ENCODE results near the gene TMEM143.
"Not testable (repeated sequence)": the region's sequence is repeated elsewhere in the genome, so short reads cannot be mapped to it uniquely, and the experiment has no call there.

The TMEM143 gene

GRCh38 chr19:48390188-48391099 is 26.7 kb upstream of the TMEM143 start:
- DNase-seq = peak; percentile 79

GRCh38 chr19:48386981-48387380 is 23.2 kb upstream of the TMEM143 start:
- no peak for DNase-seq

DNA sequence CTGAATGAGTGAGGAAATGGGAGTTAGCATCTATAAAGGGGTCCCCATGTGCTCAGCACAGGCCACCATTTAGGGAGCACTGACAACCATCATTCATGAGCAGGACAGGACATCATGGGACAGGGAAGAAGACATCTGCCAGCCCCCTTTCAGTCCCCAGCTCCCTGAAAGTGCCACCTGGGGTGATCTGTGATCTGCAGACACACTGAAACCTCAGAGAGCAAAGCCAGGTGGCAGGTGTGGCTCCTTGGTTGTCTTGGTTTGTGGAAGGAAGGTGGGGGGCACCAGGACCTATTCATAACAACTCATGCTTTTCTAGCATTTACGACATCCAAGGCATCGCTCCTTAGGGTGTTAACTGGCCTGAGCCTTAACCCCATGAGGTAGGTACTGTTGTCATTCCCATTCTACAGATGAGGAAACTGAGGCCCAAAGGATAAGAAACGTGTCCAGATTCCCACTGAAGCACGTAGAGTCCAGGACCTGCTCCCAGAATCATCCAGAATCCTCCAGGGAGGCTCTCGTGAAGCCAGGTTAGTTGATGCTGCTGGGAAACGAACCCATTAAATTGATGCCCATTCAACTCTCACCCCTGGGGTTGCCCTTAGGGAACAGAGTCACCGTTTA is 21.8 kb upstream of the TMEM143 start:
- no peak for DNase-seq

- no peak for DNase-seq
These were observed 18.5 kb upstream of the TMEM143 start for GRCh38 chr19:48382286-48382685.

DNA sequence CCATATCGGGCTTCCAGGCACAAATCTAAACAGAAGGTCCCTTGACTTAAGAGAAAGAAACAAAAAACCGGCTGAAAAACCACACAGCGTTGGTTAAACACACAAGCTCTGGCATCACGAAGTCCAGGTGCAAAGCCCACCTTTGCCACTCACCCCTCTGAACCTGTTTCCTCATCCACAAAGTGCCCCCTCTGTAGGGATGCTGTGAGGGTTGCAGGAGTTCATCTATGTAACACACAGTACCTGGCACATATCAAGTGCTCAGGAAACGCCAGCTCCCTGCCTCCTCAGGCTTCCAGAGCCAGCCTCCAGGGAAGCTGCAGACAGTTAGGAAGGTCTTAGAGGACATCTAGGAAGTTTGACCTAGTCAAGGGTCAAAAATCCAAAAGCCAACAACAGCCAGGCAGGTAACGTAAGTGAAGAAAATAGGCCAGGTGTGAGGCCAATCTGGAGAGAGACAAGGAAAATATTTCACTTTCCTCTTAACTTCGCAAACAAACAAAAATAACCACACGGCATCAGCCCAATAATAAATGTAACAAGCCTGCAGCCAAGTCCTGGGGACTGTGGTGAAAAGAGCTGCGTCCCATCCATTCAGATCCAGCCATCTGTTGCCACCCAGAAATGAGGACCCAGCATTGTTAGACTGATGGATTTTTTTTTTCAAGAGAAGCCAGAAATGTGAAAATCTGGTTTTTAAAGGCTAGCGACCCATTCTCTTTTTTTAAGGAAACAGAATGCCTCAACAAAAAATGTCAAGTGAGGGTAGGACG is 17.6 kb upstream of the TMEM143 start:
- DNase-seq = no peak

DNA sequence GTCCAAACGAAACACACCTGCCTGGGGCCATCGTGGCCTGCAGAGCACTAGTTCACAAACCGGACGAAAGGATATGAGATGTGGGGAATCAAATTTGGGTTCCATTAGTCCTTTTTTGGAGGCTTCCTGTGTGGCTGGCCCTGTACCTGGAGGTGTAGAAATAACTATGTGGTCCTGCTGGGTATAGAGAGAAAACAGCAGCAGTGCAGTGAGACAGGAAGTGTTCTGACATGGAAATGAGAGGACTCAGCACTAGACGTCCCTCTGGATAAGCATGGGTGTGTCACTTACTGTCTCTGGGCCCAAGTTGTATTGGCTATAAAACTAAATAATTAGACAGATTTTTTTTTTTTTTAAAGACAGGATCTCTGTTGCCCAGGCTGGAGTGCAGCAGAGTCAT is 15.3 kb upstream of the TMEM143 start:
- peak; percentile 49 for DNase-seq

DNA sequence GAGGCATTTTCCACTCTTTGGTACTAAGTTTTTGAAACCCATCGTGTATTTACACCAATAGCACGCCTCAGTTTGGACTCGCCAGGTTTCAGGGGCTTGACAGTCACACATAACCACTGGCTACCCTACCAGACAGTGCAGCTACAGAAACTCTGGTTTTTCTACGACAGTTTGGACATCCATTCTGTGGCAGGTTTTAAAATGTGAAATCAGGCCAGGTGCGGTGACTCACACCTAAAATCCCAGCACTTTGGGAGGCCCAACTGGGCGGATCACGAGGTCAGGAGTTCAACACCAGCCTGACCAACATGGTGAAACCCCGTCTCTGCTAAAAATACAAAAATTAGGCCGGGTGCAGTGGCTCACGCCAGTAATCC is 14.4 kb upstream of the TMEM143 start:
- DNase-seq = no peak

GRCh38 chr19:48373567-48373966 is 9.8 kb upstream of the TMEM143 start:
- DNase-seq = no peak

DNA sequence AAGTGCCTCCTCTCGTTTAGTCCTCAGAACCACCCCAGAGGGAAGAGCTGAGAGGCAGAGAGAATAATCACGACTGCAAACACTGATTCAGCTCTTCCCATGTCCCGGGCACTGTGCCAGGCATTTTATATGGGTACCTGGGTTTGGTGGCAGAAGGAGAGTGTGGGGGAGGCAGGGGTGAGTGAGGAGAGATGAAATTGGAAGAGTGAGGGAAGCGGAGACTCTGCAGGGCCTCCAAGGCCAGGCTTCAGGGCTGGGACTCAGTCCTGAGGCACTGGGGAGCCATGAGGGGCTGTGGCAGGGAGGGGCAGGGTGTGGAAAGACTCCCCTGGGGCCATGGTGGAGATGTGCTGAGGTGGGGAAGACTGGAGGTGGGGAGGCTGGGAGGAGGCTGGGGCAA is 9.2 kb upstream of the TMEM143 start:
- no peak for DNase-seq

DNA sequence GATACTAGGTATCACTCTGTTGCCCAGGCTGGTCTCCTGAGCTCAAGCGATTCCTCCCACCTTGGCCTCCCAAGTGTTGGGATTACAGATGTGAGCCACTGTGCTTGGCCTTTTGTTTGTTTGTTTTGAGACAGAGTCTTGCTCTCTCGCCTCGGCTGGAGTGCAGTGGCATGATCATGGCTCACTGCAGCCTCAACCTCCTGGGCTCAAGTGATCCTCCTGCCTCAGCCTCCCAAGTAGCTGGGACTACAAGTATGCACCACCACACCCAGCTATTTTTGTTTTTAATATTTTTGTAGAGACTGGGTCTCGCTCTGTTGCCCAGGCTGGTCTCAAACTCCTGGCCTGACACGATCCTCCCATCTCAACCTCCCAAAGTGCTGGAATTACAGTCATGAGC is 8.0 kb upstream of the TMEM143 start:
- not testable (repeated sequence) for DNase-seq

- DNase-seq = no peak
These were observed 7.6 kb upstream of the TMEM143 start for GRCh38 chr19:48371367-48371766.

- no peak for DNase-seq
These were observed 7.2 kb upstream of the TMEM143 start for GRCh38 chr19:48370955-48371354.

- no peak for DNase-seq
These were observed 5.2 kb upstream of the TMEM143 start for GRCh38 chr19:48368936-48369335.

GRCh38 chr19:48367855-48368254 is 4.1 kb upstream of the TMEM143 start:
- no peak for DNase-seq

DNA sequence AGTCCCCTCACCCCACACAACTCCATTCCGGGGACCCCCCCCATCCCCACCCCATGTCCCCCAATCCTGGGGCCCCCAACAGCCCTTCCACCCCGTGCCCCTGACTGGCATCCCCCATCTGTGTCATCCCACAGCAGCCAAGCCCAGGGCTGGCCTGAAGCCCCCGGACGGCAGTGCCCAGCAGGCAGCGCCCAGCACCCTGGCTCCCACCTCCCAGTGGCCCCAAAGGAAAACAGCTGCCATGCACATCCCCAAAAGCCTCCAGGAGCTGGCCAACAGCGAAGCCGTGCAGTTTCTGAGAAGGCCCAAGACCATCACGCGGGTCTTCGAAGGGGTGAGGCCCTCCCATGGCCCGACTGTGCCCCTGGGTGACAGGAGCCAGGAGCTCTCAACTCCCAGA is 1.9 kb upstream of the TMEM143 start:
- no peak for DNase-seq

DNA sequence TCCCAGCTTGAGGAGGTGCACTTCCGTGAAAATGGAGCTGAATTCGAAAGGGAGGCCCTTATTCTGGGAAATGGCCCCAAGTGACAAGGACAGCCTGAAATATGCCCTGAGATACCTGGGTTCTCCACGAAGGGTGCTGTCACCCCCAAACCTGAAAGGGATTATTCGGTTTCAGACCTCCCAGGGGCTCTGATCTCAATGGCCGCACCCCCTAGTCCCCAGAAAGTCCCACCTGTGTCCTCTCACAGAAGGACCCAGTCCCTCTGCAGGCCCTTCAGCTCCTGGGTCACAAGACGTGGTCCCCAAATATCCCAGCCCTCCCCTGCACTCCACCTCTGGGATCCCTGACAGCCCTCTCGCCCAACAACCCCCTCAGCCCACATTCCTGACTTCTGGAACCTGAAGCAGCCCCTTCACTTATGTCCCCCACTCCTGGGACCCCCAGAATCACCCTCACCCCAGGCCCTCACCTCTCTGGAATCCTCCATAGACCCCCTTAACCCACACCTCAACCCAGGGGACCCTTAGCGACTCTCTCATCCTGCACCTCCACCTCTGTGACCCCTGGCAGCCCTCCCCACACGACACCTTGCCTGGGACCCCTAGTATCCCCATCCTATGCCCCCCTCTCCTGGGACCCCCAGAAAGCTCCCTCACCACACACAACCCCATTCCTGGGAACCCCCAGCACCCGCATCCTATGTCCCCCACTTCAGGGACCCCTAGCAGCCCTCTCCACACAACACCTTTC is 1.0 kb upstream of the TMEM143 start:
- DNase-seq = no peak

- no peak for DNase-seq
These were observed 285 bp downstream of the TMEM143 start for GRCh38 chr19:48363500-48363809.

GRCh38 chr19:48362716-48363499 is 832 bp downstream of the TMEM143 start:
- DNase-seq = peak; percentile 97

- no peak for DNase-seq
These were observed 1.8 kb downstream of the TMEM143 start for GRCh38 chr19:48361912-48362311.

- no peak for DNase-seq
These were observed 4.6 kb downstream of the TMEM143 start for GRCh38 chr19:48359123-48359522.

DNA sequence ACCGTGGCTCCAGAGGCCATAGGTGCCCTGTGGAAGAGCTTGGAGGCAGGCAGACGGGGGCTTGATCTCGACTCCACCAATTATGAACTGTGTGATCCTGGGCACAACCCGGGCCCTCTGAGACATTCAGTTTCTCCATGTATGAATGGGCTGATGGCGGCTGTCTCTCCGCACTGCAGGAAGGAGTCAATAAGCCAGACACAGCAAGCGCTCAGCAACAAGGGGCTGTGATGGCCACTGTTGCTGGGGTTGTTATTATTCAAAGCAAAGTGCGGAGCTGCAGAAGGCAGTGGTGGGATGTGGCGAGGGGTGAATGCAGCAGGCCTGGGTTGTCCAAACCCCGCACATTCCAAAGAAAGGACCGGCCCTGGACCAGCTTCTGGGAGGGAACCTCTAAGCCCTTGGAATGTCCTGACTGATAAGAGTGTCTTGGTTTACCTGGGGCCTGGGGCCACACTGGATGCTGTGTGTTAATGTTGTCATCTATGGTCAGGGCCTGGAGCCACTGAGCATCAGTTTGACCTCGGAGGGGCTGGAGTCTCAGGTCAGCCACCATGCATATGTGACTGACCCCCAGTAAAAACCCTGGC is 8.3 kb downstream of the TMEM143 start:
- no peak for DNase-seq

Data from hematopoietic multipotent progenitor cell treated with erythropoietin and hydrocortisone succinate and interleukin-3 and kit ligand, for 6 days (in vitro differentiated cells).